ENCODE results near the gene TMEM41B. TPM values are rescaled to one million over a fixed set of nuclear protein-coding genes. Genes with fewer than 3 reads are reported as not detected.

Gene TMEM41B
- polyA plus RNA-seq, 3 donors: 33.2 to 38.5 (median 37.9) TPM

DNA sequence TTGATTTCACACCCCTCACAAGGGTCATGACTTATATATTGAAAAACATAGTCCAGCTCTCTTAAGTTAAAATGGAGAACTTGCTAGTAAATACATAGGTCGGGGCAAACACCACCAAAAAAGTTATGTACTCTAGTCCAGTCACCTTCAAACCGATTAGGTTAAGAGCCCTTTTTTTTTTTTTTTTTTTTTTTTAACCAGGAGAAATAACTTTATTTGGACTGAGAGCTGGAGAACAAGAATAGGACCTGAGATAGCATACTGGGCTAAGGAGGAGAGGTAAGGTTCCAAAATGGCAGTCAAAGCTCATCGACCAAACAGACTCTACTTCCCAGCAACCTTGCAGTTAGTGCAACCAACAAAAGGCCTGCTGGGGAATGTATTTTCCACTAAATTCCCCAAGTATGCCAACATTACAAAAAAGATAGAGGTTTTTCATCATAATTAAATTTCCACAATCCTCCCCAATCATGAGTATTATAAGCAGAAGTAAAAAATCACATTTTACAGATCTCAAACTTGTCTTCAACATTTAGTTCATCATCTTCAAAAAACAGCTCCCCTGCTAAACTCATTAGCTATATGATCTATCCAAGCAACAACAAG, 3.8 kb downstream of the TMEM41B start:
- DNase-seq (ENCODE audit: low read depth in 3 of 3, low spot score in 2 of 3): no peak

GRCh38 chr11:9304178-9304577, 10.2 kb downstream of the TMEM41B start:
- DNase-seq (ENCODE audit: low read depth in 3 of 3, low spot score in 2 of 3): no peak

- DNase-seq (ENCODE audit: low read depth in 3 of 3, low spot score in 2 of 3): no peak
These were observed 11.9 kb downstream of the TMEM41B start for GRCh38 chr11:9302448-9302847.

DNA sequence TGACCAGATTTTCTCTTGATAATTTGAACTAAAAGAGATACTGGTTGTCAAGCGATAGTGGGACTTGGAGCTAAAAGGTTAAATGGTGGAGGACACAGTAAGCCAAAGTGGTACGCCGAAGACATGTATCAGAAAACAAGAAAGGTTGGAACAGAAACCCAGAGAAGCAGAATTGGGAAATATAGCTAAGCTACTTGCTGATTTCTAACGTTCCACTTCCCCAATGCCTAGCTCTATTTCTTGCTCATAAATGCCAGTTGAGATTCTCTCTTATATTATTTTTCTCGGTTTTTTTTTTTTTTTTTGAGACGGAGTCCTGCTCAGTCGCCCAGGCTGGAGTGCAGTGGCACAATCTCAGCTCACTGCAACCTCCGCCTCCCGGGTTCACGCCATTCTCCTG, 12.7 kb downstream of the TMEM41B start:
- DNase-seq (ENCODE audit: low read depth in 3 of 3, low spot score in 2 of 3): no peak

- no peak for DNase-seq (ENCODE audit: low read depth in 3 of 3, low spot score in 2 of 3)
These were observed 20.7 kb downstream of the TMEM41B start for GRCh38 chr11:9293646-9294045.

- DNase-seq (ENCODE audit: low read depth in 3 of 3, low spot score in 2 of 3): no peak
These were observed 28.4 kb downstream of the TMEM41B start for GRCh38 chr11:9285850-9286587.

DNA sequence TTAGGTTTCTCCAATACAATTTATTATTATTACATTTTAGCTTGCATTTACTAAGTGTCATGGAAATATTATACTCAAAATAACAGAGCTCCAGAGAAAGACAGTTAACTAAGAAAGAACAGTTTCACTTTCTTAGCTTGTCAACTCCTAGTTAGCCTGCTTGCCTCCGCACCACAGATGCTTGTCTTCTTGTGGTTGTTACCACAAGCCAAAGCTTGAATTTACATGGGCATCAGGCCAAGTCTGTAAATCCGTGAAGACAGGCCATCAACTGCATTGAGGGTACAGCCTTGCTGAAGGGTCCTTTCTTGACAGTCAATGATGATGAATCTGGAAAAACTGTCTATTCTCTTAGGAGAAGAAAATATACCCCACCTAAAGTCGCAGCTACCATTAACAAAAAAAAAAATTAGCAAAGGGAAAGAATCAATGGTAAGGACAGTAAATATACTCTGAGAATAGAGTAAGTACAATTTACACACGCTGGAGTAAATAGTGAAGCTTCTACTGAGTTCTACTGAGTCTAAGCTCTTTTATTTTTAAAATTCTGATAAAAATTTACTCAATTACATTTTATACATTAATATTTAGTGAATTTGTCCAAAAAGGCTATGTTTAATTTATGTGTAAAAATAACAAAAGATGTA, 33.6 kb downstream of the TMEM41B start:
- no peak for DNase-seq (ENCODE audit: low read depth in 3 of 3, low spot score in 2 of 3)

- DNase-seq (ENCODE audit: low read depth in 3 of 3, low spot score in 2 of 3): no peak
These were observed 37.2 kb downstream of the TMEM41B start for GRCh38 chr11:9277176-9277575.

DNA sequence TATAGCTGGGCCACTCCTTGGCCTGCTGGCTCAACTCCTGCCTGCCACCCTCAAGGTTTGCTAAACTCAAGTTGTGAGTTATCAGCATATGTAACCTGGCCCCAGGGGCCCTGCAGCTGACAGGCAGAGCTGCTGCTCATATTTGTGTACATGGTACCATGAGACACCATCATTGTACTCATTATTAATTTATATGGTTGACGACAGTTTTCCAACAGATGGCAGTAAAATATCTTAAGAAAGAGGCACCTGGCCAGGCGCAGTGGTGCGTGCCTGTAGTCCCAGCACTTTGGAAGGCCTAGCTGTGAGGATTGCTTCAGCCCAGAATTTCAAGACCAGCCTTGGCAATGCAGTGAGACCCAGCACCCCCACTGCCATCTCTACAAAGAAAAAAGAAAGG, 37.8 kb downstream of the TMEM41B start:
- DNase-seq (ENCODE audit: low read depth in 3 of 3, low spot score in 2 of 3): no peak

- DNase-seq (ENCODE audit: low read depth in 3 of 3, low spot score in 2 of 3): no peak
These were observed 39.7 kb downstream of the TMEM41B start for GRCh38 chr11:9274499-9275258.

GRCh38 chr11:9273376-9274336, 40.7 kb downstream of the TMEM41B start:
- no peak for DNase-seq (ENCODE audit: low read depth in 3 of 3, low spot score in 2 of 3)

DNA sequence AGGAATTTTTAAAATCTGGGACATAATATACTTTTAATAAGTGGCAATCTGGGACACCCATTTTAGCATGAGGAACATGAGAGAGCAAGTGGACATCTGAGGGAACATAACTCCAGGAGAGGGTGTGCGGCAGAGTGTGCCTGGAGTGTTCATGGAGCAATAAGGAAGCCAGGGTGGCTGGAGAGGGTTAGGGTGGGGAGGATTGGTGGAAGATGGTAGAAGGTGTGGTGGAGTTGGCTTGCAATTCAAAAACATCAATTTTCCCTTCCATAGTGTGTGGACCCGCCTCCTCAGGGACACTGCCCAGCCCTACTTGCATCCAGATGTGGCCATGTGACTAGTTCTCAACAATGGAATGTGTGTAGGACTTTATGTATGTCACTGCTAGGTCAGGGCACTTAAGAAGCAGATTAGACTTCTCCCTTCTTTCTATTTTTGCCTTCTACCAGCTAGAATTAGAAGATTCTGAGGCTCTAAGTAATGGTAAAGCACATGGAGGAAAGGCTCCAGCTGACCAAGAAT, 44.8 kb downstream of the TMEM41B start:
- no peak for DNase-seq (ENCODE audit: low read depth in 3 of 3, low spot score in 2 of 3)

DNA sequence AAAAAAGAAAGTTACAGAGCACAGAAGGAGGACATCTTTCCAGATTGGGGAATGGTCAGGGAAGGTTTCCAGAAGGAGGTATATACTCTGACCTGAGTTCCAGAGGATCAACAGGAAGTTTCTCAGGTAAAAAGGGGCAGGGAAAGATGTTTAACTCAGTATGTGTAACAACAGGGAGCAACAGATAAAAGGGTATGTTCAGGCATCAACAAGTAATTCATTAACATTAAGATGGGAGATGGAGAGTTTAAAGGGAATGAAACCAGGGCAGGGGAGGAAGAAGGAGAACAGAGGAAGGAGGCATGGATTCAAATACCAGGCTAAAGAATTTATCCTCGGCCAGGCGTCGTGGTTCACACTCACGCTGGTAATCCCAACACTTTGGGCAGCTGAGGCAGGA, 46.7 kb downstream of the TMEM41B start:
- no peak for DNase-seq (ENCODE audit: low read depth in 3 of 3, low spot score in 2 of 3)

DNA sequence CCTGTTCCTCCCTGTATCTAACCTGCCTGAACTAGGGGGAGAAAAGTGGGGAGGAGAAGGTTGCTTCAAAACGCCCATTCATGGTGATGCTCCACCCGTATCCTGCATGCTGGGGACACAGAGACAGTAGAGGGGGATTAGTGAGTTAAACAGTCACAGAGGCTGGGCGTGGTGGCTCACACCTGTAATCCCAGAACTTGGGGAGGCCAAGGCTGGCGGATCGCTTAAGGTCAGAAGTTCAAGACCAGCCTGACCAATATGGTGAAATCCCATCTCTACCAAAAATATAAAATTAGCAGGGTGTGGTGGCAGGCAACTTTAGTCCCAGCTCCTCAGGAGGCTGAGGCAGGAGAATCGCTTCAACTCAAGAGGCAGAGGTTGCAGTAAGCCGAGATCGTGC, 47.5 kb downstream of the TMEM41B start:
- no peak for DNase-seq (ENCODE audit: low read depth in 3 of 3, low spot score in 2 of 3)

DNA sequence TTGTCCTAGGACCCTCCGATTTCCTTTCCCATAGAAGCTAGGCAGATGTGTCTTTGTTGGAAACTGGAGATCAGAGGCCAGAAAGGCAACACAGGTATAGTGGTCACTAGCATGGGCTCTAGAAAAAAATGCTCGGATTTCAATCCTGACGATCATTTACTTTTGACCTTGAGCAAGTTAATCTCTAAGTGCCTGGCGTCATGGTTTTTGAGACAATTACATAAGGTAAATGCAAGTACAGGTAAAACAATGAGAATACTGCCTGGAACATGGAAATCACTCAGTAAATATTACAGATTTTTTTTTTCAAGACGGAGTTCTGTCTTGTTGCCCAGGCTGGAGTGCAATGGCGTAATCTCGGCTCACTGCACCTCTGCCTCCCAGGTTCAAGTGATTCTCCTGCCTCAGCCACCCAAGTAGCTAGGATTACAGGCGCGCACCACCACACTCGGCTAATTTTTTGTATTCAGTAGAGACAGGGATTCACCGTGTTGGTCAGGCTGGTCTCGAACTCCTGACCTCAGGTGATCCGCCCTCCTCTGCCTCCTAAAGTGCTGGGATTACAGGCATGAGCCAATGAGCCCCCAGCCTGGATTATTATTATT, 48.2 kb downstream of the TMEM41B start:
- peak in 1 of 3 donors; percentile 21 for DNase-seq (ENCODE audit: low read depth in 3 of 3, low spot score in 2 of 3)

DNA sequence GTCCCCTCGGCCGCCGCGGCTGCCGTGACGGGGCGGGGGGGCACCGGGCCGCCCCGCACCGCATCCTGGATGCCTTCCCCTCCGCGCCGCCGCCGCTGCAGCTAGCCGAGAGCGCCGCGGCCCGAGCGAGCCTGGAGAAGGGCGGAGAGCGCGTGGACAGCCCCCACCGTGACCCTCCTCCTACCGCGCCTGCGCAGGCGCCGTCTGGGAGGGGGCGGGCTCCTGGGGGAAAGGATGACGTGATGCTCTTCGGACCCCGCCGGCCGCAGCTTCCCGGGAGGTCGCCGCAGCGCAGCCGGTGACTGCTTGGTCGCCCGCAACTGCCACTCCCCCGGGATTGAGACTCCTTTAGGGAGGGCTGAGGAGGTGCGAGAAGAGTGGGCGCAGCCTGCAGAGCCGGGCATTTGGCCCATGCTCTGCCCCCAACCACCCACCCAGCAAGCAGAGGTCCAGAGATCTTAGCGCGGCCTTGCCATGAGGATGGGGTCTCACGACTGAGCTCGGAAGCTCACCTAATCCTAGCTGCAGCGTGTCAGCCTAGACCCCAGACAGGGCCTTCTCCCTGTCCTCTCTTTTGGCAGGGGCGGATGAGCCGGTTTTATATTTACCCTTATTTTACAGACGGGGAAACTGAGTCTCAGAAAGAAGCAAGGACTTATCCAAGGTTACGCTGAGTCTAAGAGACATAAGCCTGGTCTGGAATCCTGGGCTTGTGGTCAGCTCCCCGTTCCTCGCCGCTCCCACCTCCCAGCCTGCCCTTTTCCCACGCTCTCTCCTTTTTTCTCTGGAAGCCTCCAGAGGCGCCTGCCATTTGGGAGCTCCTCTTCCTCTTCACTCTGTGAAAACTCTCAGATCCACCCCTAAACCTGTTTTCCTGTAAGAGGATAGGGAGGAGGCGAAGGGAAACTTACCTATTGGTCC, 48.9 kb downstream of the TMEM41B start, which contains the start of gene DENND5A:
Gene DENND5A (minus strand): TSS at position 140 of the 921 bp plus-strand sequence. CDS start 281 bp downstream, outside the sequence.
- peak; percentile 66 to 79 (median 78) for DNase-seq (ENCODE audit: low read depth in 3 of 3, low spot score in 2 of 3)

DNA sequence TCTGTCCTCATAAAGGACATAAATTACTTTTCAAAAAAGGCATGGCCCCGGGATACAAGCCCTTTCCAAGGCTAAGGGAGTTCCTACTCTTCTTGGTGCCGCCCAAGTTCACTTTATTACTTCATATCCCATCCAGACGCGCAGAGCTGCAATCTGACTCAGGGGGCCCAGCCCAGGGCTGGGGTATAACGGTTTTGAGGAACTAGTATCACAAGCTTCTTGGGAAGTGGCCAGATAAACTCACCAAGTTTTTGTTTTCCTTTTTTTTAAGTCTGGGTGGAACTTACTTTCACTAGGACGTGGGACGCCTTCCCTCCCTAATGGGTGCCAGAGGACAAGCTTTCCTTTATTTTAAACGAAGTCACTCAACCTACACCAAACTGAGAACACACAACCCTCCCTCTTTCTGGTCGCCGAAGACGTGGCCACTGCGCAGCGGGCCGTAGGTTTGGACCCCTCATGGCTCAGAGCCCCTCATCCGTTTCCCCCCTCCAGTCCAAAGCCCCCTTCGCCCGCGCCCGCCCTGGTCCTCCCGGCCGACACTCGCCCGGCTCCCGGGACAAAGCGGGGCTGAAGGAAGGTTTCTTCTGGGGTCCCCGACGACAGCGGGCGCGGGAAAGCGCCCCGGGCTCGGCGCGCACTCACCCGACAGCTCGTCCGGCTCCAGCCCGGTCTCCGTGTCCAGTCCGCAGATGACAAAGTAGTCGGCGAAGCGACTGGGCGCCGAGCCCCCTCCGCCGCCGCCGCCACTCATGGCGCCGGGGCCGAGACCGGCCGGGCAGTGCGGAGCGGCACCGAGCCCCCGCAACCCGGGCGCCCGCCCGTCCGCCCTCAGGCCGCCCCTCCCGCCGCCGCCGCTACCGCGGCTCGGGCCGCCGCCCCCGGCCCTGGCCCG, 49.8 kb downstream of the TMEM41B start:
- DNase-seq (ENCODE audit: low read depth in 3 of 3, low spot score in 2 of 3): peak; percentile 61 to 65 (median 62)
